DND-41 (cell line): ENCODE measurements around the gene BCL2L13.
A peak's percentile ranks its signal among the peaks of the same experiment; 100 is the strongest.

Source experiments
- ATAC-seq: fragments of 200-7000 bp; cut with Tn5 transposase; 3 replicates; pipeline ENCODE4 v1.9.1; 2021; ENCODE audit warnings: low read depth; ENCODE audit not compliant: insufficient read depth
- DNase-seq: peaks from one replicate; pipeline ENCODE4 v3.0.0-alpha.2; 2020
- H2AFZ ChIP-seq: 2 replicates; pipeline ENCODE4 v1.6.0; 2012; ENCODE audit warnings: low read depth, low read length
- H3K27ac ChIP-seq: 2 replicates; pipeline ENCODE4 v1.5.1; 2012; ENCODE audit warnings: low read length, inconsistent platforms
- H3K27me3 ChIP-seq: fragments of 200-600 bp; sonication (generic); 2 replicates; pipeline ENCODE4 v1.6.0; 2012; ENCODE audit warnings: low read length, mild to moderate bottlenecking, inconsistent platforms; ENCODE audit not compliant: insufficient read depth, poor library complexity
- H3K36me3 ChIP-seq: 2 replicates; pipeline ENCODE4 v1.5.1; 2012; ENCODE audit warnings: low read length, inconsistent platforms; ENCODE audit not compliant: insufficient read depth
- H3K4me1 ChIP-seq: 2 replicates; pipeline ENCODE4 v1.5.1; 2012; ENCODE audit warnings: mild to moderate bottlenecking, low read length; ENCODE audit not compliant: insufficient read depth
- H3K4me2 ChIP-seq: 2 replicates; pipeline ENCODE4 v1.6.0; 2012; ENCODE audit warnings: mild to moderate bottlenecking, moderate library complexity, low read length, inconsistent platforms; ENCODE audit not compliant: insufficient read depth
- H3K4me3 ChIP-seq, 2 experiments: fragments of 200-600 bp in 1 of 2; shearing (Covaris generic) in 1 of 2; 2 replicates each; pipeline ENCODE4 v1.5.1; 2012 to 2016; ENCODE audit warnings: inconsistent platforms in 2 of 2, low read length in 2 of 2, mild to moderate bottlenecking in 2 of 2, low read depth in 1 of 2, moderate library complexity in 1 of 2
- H3K79me2 ChIP-seq: 2 replicates; pipeline ENCODE4 v1.6.0; 2012; ENCODE audit warnings: low read length, inconsistent platforms; ENCODE audit not compliant: insufficient read depth
- H3K9ac ChIP-seq: 2 replicates; pipeline ENCODE4 v1.6.0; 2012; ENCODE audit warnings: low read depth, mild to moderate bottlenecking, inconsistent platforms, low read length, moderate library complexity
- H3K9me3 ChIP-seq: 2 replicates; pipeline ENCODE4 v1.5.1; 2012; ENCODE audit warnings: low read length, moderate library complexity, mild to moderate bottlenecking, inconsistent platforms; ENCODE audit not compliant: insufficient read depth, severe bottlenecking
- H4K20me1 ChIP-seq: 2 replicates; pipeline ENCODE4 v1.6.0; 2012; ENCODE audit warnings: low read length; ENCODE audit not compliant: insufficient read depth
- EZH2 ChIP-seq: IDR thresholded peaks from 3 replicates; pipeline ENCODE4 v1.6.1; 2012; ENCODE audit warnings: borderline replicate concordance, low read depth, mild to moderate bottlenecking, moderate library complexity, low read length, inconsistent platforms; ENCODE audit not compliant: severe bottlenecking
- TF ChIP-seq, protein P1 (sequence below): IDR thresholded peaks from 2 replicates; pipeline ENCODE4 v1.5.1; 2012; ENCODE audit warnings: borderline replicate concordance, low read length, moderate library complexity, mild to moderate bottlenecking; ENCODE audit not compliant: poor library complexity, severe bottlenecking; ENCODE audit errors: extremely low read depth

BCL2L13 gene

DNA sequence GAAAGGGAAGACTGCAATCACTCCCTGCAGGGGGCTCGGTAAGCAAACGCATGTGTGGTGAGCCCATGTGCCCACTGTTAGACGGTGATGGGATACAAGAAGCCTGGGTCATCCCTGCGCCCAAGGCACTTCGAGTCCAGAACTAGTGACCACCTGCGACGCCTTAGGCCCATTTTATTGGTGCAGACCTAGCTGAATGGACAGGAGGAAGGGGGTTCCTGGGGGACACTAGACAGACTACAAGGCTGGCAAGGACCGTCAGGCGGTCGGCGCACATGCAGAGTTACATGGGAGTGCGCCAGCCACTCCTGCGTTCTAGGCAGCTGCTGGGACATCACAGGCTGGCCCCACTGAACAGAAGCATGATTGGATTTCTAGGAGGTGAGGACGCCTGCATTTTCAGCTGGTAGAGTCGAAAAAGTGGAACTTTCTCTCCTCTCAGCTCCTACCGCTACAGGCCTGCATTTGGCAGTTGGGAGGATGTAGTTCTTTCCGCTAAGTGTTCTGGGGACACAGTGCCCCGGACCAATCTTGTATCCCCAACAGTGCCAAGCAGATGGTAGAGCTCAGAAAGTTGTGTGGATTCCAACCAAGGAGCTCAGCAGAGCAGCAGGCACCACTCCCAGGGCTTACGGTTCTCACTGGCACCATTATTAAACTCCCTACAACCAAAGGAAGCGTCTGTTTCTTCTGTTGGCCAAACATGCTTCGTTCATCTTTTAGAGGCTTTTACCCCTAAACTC, 100.0 kb downstream of the BCL2L13 start:
- H3K79me2 ChIP-seq = peaks cover 25% of the 10 kb centered on the region
- no peak overlapping the region for H3K4me3 ChIP-seq
- H3K9ac ChIP-seq = no peak overlapping the region
- ATAC-seq (no peak), DNase-seq (no peak)
- H3K27me3 ChIP-seq = no peaks in the 10 kb centered on the region
- TF ChIP-seq EZH2 = no peak
- TF ChIP-seq, protein P1, sequence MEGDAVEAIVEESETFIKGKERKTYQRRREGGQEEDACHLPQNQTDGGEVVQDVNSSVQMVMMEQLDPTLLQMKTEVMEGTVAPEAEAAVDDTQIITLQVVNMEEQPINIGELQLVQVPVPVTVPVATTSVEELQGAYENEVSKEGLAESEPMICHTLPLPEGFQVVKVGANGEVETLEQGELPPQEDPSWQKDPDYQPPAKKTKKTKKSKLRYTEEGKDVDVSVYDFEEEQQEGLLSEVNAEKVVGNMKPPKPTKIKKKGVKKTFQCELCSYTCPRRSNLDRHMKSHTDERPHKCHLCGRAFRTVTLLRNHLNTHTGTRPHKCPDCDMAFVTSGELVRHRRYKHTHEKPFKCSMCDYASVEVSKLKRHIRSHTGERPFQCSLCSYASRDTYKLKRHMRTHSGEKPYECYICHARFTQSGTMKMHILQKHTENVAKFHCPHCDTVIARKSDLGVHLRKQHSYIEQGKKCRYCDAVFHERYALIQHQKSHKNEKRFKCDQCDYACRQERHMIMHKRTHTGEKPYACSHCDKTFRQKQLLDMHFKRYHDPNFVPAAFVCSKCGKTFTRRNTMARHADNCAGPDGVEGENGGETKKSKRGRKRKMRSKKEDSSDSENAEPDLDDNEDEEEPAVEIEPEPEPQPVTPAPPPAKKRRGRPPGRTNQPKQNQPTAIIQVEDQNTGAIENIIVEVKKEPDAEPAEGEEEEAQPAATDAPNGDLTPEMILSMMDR = no peak
- H3K36me3 ChIP-seq = peaks cover 85% of the 10 kb centered on the region
- no peak overlapping the region for H3K4me2 ChIP-seq
- H3K27ac ChIP-seq = no peak overlapping the region
- peaks cover 31% of the 10 kb centered on the region for H4K20me1 ChIP-seq
- H3K4me1 ChIP-seq = no peaks in the 10 kb centered on the region
- no peak overlapping the region for H2AFZ ChIP-seq
- H3K9me3 ChIP-seq = no peaks in the 10 kb centered on the region

GRCh38 chr22:17739196-17739975, 100.8 kb downstream of the BCL2L13 start:
- H3K36me3 ChIP-seq = peaks cover 85% of the 10 kb centered on the region
- no peaks in the 10 kb centered on the region for H3K4me1 ChIP-seq
- no peaks in the 10 kb centered on the region for H3K9me3 ChIP-seq
- no peak for ATAC-seq
- peaks cover 39% of the 10 kb centered on the region for H4K20me1 ChIP-seq
- H3K79me2 ChIP-seq = peaks cover 33% of the 10 kb centered on the region
- no peaks in the 10 kb centered on the region for H3K27me3 ChIP-seq
- H3K4me3 ChIP-seq = no peak overlapping the region
- H3K9ac ChIP-seq = no peak overlapping the region
- DNase-seq = no peak
- no peak for TF ChIP-seq EZH2
- TF ChIP-seq, protein P1 = no peak
- H2AFZ ChIP-seq = no peak overlapping the region
- no peak overlapping the region for H3K4me2 ChIP-seq
- H3K27ac ChIP-seq = no peak overlapping the region

DNA sequence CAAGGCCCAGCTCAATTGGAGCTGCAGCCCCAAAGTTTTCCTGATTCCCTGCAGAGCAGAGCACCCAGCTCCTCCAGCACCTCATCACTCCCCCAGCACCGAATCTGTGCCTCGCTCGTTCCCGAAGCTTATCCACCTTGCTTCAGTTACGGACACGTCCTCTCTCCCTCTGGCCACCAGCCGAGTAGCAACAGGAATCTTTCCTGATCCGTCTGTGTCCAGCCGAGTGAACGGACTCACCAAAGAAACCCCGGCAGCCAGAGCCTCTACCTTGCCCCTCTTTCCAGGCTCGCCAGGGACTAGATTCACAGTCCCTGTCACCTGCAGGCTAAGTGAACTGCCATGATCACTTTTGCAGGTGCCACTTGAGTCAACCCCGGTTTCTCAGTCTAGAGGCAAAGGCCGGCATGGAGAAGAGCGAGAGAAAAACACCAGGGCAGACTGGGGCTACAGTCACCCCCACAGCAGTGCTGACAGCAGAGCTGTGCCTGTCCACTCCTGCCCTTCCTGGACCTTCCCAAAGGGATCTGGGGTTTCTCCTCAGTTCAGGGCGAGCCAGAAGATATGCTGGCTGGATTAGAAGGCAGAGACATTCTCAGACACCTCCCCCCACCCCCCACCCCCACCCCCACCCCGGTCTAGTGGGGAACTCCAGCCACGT, 103.4 kb downstream of the BCL2L13 start:
- Histone ChIP-seq H2AFZ (no peak overlapping the region), H3K9me3 (no peaks in the 10 kb centered on the region), H4K20me1 (peaks cover 57% of the 10 kb centered on the region), H3K4me2 (no peak overlapping the region), H3K27ac (no peak overlapping the region), H3K36me3 (peaks cover 67% of the 10 kb centered on the region), H3K4me3 (no peak overlapping the region), H3K27me3 (no peaks in the 10 kb centered on the region), H3K9ac (no peak overlapping the region), H3K79me2 (peaks cover 53% of the 10 kb centered on the region), H3K4me1 (no peaks in the 10 kb centered on the region)
- DNase-seq (no peak), ATAC-seq (peak; percentile 17; the same call in 1 of the 3 replicates)
- TF ChIP-seq EZH2 = no peak
- TF ChIP-seq, protein P1 = no peak
